Neuron (in vitro differentiated cells): ENCODE data around the gene LRRC28.

Source experiments
- H2AFZ ChIP-seq: one replicate; pipeline ENCODE4 v1.6.1; 2013; ENCODE audit warnings: low read depth, mild to moderate bottlenecking, inconsistent platforms, low read length, moderate library complexity
- H3K27me3 ChIP-seq: one replicate; pipeline ENCODE4 v1.6.1; 2013; ENCODE audit warnings: low read length; ENCODE audit not compliant: insufficient read depth
- H3K36me3 ChIP-seq: one replicate; pipeline ENCODE4 v1.6.1; 2013; ENCODE audit warnings: low read length; ENCODE audit not compliant: insufficient read depth
- H3K4me1 ChIP-seq: one replicate; pipeline ENCODE4 v1.6.1; 2013; ENCODE audit warnings: low read length; ENCODE audit not compliant: insufficient read depth
- H3K4me3 ChIP-seq: 2 replicates; pipeline ENCODE4 v1.5.1; 2013; ENCODE audit warnings: mild to moderate bottlenecking, low read length, moderate library complexity
- H3K9me3 ChIP-seq: one replicate; pipeline ENCODE4 v1.6.1; 2013; ENCODE audit warnings: low read length

The LRRC28 gene

GRCh38 chr15:99427668-99428361, 176.5 kb downstream of the LRRC28 start:
- no peaks in the 10 kb centered on the region for H3K4me1 ChIP-seq
- no peak overlapping the region for H2AFZ ChIP-seq
- no peaks in the 10 kb centered on the region for H3K9me3 ChIP-seq
- H3K4me3 ChIP-seq: no peak overlapping the region
- H3K36me3 ChIP-seq: no peaks in the 10 kb centered on the region
- H3K27me3 ChIP-seq: no peaks in the 10 kb centered on the region

GRCh38 chr15:99429681-99430081, 178.4 kb downstream of the LRRC28 start:
- no peaks in the 10 kb centered on the region for H3K4me1 ChIP-seq
- H3K4me3 ChIP-seq: no peak overlapping the region
- H3K9me3 ChIP-seq: no peaks in the 10 kb centered on the region
- no peak overlapping the region for H2AFZ ChIP-seq
- no peaks in the 10 kb centered on the region for H3K27me3 ChIP-seq
- H3K36me3 ChIP-seq: no peaks in the 10 kb centered on the region

DNA sequence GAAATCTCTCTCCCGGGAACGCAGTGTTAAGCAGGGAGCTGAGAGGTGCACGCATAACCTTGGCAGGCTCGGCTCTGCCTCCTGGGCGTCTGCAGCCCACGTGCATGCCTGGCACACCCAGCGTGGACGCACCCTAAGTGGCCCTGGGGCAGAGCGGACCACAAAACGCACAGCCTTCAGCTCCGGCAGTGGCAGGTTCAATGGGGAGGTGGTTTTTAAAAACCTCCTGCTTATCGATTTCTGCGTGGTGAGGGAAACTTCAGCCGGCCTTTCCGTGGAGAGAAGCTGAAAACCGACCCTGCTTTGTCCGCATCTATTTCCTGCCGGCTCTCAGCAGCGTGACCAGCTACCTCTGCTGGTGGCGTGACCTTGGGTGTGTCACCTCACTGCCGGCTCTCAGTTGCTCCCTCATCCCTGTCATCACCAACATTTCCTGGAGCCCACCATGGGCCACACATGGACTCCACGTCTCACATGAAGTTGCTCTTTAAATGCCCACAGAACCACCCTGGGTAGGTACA, 179.7 kb downstream of the LRRC28 start:
- Histone ChIP-seq H3K4me3 (no peak overlapping the region), H2AFZ (no peak overlapping the region), H3K36me3 (no peaks in the 10 kb centered on the region), H3K27me3 (no peaks in the 10 kb centered on the region), H3K9me3 (no peaks in the 10 kb centered on the region), H3K4me1 (no peaks in the 10 kb centered on the region)

DNA sequence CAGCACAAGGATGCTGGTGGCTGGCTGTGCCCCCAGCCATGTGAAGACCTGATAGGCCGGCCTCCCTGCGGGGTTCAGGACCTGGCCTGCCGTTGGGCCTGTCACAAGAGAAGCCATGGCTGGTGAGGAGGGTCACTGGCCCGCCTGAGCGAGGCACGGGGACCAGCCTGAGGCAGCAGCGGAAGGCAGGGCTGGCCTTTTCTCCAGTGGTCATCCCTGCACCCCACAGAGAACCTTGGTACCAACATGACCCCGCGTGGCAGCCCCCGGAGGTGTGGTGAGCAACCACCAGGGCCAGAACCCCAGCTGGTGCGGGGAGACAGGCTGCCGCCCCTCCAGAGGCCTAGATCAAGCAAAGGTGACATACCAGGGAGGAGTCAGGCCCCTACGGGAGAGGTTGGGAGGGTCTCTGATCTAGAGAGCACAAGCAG, 180.4 kb downstream of the LRRC28 start:
- Histone ChIP-seq H3K27me3 (no peaks in the 10 kb centered on the region), H3K9me3 (no peaks in the 10 kb centered on the region)

DNA sequence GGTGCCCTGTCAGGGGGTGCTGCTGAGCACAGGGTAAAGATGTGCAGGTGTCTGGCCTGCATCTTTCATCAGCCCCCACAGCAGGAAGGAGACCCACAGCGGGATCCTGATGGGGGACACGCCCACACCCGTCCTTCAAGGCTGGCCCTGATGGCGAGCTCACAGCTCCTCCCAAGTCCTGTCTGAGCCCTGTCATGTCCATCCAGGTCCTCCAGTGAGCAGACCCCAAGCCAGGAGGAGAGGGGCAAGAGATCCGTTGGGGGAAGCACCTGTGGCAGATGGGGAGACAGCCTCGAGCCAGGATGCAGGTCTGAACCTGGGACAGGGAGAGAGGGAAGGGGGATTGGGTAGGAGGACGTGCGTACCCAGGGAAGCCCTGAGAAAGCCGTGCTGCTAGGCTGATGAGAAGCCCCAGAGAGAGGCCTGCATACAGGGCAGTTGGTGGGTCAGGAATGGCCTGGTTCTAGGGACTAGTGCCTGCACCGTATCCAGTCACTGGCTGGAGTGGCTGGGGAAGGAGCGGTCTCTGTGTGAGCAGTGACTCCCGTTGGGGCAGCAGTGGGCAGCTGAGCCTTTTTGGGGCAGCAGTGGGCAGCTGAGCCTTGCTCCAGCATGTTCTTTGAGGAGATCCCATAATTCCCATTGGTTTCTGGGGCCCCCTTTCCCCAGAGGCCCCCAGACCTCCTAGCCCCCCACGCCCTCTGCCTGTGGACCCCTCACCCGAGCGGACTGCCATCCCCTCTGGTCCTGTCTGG, 181.2 kb downstream of the LRRC28 start:
- H3K27me3 ChIP-seq: no peaks in the 10 kb centered on the region
- no peaks in the 10 kb centered on the region for H3K4me1 ChIP-seq
- H3K36me3 ChIP-seq: no peaks in the 10 kb centered on the region
- H3K4me3 ChIP-seq: no peak overlapping the region
- H2AFZ ChIP-seq: no peak overlapping the region
- H3K9me3 ChIP-seq: no peaks in the 10 kb centered on the region

More for the DNA sequence above, 180.4 kb downstream of the LRRC28 start:
- Histone ChIP-seq H3K36me3 (no peaks in the 10 kb centered on the region), H3K4me3 (no peak overlapping the region), H2AFZ (no peak overlapping the region), H3K4me1 (no peaks in the 10 kb centered on the region)

GRCh38 chr15:99433026-99433756, 181.9 kb downstream of the LRRC28 start:
- Histone ChIP-seq H2AFZ (no peak overlapping the region), H3K4me1 (no peaks in the 10 kb centered on the region), H3K4me3 (no peak overlapping the region), H3K9me3 (no peaks in the 10 kb centered on the region), H3K36me3 (no peaks in the 10 kb centered on the region), H3K27me3 (no peaks in the 10 kb centered on the region)

DNA sequence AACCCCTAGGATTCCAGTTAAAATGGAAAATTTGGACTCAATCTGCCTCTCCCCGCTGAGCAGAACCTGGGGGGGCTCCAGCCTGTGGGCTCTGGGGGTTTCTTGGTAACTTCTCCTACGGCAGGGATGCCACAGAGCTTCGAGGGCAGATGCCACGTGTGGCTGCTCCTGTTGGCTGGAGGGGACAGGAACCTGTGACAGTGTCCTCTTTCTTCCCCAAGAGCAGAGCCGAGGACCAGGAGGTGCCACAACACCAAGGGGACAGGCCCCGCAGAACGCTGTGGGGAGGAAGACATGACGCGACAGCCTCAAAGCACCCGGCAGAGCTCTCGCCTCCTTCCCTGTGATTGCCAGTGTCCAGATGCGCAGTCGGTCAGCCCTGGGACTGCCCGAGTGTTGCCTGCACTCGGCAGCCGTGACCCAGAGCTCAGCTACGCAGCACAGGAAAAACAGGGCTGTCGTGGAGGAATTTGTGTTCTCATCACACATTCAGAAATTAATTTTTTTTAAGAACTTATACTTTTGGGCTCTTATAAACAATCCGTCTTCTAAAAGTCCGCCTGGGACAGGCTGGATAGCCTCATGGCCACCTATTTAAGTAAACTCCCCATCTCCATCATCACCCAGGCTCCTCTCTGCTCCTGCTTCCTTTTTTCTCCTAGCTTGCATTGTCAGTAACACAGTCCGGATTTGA, 182.6 kb downstream of the LRRC28 start:
- H2AFZ ChIP-seq: no peak overlapping the region
- H3K4me3 ChIP-seq: no peak overlapping the region
- no peaks in the 10 kb centered on the region for H3K36me3 ChIP-seq
- H3K4me1 ChIP-seq: peaks cover 4% of the 10 kb centered on the region
- no peaks in the 10 kb centered on the region for H3K9me3 ChIP-seq
- no peaks in the 10 kb centered on the region for H3K27me3 ChIP-seq

- Histone ChIP-seq H3K36me3 (no peaks in the 10 kb centered on the region), H3K4me1 (peaks cover 4% of the 10 kb centered on the region), H3K9me3 (no peaks in the 10 kb centered on the region), H3K4me3 (no peak overlapping the region), H2AFZ (no peak overlapping the region), H3K27me3 (no peaks in the 10 kb centered on the region)
Observed at GRCh38 chr15:99434506-99435112, 183.3 kb downstream of the LRRC28 start.

- no peaks in the 10 kb centered on the region for H3K9me3 ChIP-seq
Observed at GRCh38 chr15:99435113-99435695, 183.9 kb downstream of the LRRC28 start.

GRCh38 chr15:99435877-99436541, 184.7 kb downstream of the LRRC28 start:
- Histone ChIP-seq H3K27me3 (no peaks in the 10 kb centered on the region), H3K4me3 (no peak overlapping the region), H3K36me3 (no peaks in the 10 kb centered on the region), H3K9me3 (no peaks in the 10 kb centered on the region), H3K4me1 (peaks cover 4% of the 10 kb centered on the region), H2AFZ (no peak overlapping the region)

More at GRCh38 chr15:99435113-99435695, 183.9 kb downstream of the LRRC28 start:
- Histone ChIP-seq H3K4me3 (no peak overlapping the region), H2AFZ (no peak overlapping the region), H3K4me1 (peaks cover 4% of the 10 kb centered on the region), H3K27me3 (no peaks in the 10 kb centered on the region), H3K36me3 (no peaks in the 10 kb centered on the region)

DNA sequence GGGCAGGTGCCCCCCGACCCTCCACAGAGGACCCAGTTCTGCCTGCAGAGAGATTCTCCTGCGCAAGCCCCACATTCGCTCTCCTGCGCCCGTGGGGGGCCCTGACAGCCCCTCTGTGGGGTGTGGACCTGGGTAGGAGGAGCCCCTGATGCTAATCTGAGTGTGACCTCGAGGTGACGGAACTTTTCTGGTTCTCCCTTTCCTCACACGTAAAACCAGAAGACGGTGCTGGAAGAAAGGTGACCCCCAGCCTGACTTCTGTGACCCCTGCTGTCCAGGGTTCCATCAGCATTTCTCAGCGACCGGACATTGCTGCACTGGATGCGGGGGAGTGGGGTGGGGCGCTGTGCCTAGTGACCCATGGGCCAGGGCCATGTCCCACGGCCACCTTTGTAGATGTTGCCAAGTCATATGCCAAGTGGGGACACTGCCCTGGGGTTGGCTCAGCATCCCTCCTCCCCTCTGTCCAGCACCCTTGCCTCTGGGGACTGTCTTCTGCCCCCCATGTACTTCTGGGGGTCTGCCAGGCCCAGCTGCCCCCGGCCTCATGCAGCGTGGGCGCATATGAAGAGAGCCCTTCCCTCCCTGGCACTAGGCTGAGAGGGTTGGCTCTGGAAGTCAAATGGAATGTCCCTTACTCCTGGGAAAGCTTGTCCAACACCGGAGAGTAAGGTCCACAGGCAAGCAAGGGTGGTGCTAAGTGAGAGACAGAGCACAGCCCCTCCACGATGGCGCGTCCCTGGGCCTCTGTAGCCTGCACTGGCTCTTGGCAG, 185.4 kb downstream of the LRRC28 start:
- no peak overlapping the region for H2AFZ ChIP-seq
- H3K27me3 ChIP-seq: no peaks in the 10 kb centered on the region
- H3K9me3 ChIP-seq: no peaks in the 10 kb centered on the region
- H3K36me3 ChIP-seq: no peaks in the 10 kb centered on the region
- H3K4me3 ChIP-seq: no peak overlapping the region
- H3K4me1 ChIP-seq: peaks cover 4% of the 10 kb centered on the region
